Measurements from ENCODE around the gene PAIP2.

DNA sequence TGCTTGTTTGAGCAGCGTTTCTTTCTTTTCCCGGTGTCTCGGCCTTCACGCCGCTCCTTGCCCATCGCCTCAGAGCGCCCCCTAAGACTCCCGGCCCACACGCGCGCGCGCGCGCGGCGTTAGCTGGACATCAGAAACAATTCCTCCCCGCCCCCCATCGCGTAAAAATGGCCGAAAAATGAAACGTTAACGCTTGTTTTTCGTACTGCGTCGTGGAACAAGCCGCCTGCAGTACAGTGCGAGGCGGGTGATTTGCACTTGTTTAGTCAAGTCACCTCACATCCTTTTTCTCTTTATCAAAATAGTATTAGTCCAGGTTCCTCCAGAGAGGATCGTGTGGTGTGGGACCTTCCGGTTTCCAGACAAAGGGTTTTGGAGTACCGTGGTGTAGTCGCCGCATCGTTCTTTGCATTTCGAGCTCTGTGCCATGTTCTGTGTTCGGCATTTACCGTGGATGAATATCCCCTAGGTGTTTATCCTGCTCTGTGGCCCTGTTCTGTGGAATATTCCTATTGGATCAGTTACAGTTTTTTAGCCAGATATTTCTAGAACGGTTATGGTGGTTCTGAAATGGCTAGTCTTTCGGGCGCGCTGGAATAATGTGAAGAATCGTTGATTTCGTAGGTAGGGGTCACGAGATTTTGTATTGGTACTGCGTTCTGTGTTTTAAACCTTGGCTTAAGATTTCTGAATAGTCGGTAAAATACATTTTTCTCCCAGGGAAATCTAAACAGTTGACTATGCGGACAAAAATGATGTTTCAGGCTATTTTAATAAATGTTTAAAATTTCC is 47.1 kb upstream of the PAIP2 start:
- TF ChIP-seq, protein P1, sequence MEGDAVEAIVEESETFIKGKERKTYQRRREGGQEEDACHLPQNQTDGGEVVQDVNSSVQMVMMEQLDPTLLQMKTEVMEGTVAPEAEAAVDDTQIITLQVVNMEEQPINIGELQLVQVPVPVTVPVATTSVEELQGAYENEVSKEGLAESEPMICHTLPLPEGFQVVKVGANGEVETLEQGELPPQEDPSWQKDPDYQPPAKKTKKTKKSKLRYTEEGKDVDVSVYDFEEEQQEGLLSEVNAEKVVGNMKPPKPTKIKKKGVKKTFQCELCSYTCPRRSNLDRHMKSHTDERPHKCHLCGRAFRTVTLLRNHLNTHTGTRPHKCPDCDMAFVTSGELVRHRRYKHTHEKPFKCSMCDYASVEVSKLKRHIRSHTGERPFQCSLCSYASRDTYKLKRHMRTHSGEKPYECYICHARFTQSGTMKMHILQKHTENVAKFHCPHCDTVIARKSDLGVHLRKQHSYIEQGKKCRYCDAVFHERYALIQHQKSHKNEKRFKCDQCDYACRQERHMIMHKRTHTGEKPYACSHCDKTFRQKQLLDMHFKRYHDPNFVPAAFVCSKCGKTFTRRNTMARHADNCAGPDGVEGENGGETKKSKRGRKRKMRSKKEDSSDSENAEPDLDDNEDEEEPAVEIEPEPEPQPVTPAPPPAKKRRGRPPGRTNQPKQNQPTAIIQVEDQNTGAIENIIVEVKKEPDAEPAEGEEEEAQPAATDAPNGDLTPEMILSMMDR (IDR thresholded peaks at IDR 0.05): no peak
- TF ChIP-seq POLR2A (IDR thresholded peaks at IDR 0.05): no peak

All from testis (tissue), 2 donors.